Globus pallidus (tissue), 1 donor: ENCODE measurements around the gene ARHGAP15.

Experiments used
- DNase-seq: peaks from one replicate; pipeline ENCODE4 v3.0.0-alpha.2; 2015; ENCODE audit warnings: low spot score

The ARHGAP15 gene

GRCh38 chr2:143401861-143402260 is 272.6 kb downstream of the ARHGAP15 start:
- DNase-seq = no peak

GRCh38 chr2:143402451-143402850 is 273.2 kb downstream of the ARHGAP15 start:
- no peak for DNase-seq

- no peak for DNase-seq
These were observed 281.1 kb downstream of the ARHGAP15 start for GRCh38 chr2:143410082-143410897.

- DNase-seq = no peak
These were observed 286.4 kb downstream of the ARHGAP15 start for GRCh38 chr2:143415571-143415970.

GRCh38 chr2:143417428-143417827 is 288.2 kb downstream of the ARHGAP15 start:
- DNase-seq = no peak

GRCh38 chr2:143420313-143420712 is 291.1 kb downstream of the ARHGAP15 start:
- no peak for DNase-seq

- no peak for DNase-seq
These were observed 293.5 kb downstream of the ARHGAP15 start for GRCh38 chr2:143422681-143423080.

- no peak for DNase-seq
These were observed 296.7 kb downstream of the ARHGAP15 start for GRCh38 chr2:143425896-143426295.

GRCh38 chr2:143426296-143426695 is 297.1 kb downstream of the ARHGAP15 start:
- no peak for DNase-seq

- DNase-seq = no peak
These were observed 299.5 kb downstream of the ARHGAP15 start for GRCh38 chr2:143428700-143429099.

GRCh38 chr2:143429932-143430679 is 300.9 kb downstream of the ARHGAP15 start:
- DNase-seq = no peak

GRCh38 chr2:143431316-143431715 is 302.1 kb downstream of the ARHGAP15 start:
- no peak for DNase-seq

GRCh38 chr2:143433251-143433650 is 304.0 kb downstream of the ARHGAP15 start:
- no peak for DNase-seq

- no peak for DNase-seq
These were observed 304.6 kb downstream of the ARHGAP15 start for GRCh38 chr2:143433840-143434239.

GRCh38 chr2:143434445-143434844 is 305.2 kb downstream of the ARHGAP15 start:
- DNase-seq = no peak

GRCh38 chr2:143435131-143435530 is 305.9 kb downstream of the ARHGAP15 start:
- DNase-seq = no peak

- no peak for DNase-seq
These were observed 307.7 kb downstream of the ARHGAP15 start for GRCh38 chr2:143436951-143437350.

GRCh38 chr2:143440411-143441012 is 311.3 kb downstream of the ARHGAP15 start:
- no peak for DNase-seq

GRCh38 chr2:143442193-143442592 is 313.0 kb downstream of the ARHGAP15 start:
- no peak for DNase-seq

GRCh38 chr2:143451642-143452281 is 322.5 kb downstream of the ARHGAP15 start:
- no peak for DNase-seq

- DNase-seq = no peak
These were observed 323.7 kb downstream of the ARHGAP15 start for GRCh38 chr2:143452817-143453451.

- no peak for DNase-seq
These were observed 324.8 kb downstream of the ARHGAP15 start for GRCh38 chr2:143453981-143454511.
